DND-41 (cell line): Measurements from ENCODE around the gene TUBGCP4.

Experiments
- ATAC-seq: fragments of 200-7000 bp; cut with Tn5 transposase; 3 replicates; pipeline ENCODE4 v1.9.1; 2021; ENCODE audit warnings: low read depth; ENCODE audit not compliant: insufficient read depth
- DNase-seq: peaks from one replicate; pipeline ENCODE4 v3.0.0-alpha.2; 2020
- H2AFZ ChIP-seq: 2 replicates; pipeline ENCODE4 v1.6.0; 2012; ENCODE audit warnings: low read depth, low read length
- H3K27ac ChIP-seq: 2 replicates; pipeline ENCODE4 v1.5.1; 2012; ENCODE audit warnings: low read length, inconsistent platforms
- H3K27me3 ChIP-seq: fragments of 200-600 bp; sonication (generic); 2 replicates; pipeline ENCODE4 v1.6.0; 2012; ENCODE audit warnings: low read length, mild to moderate bottlenecking, inconsistent platforms; ENCODE audit not compliant: insufficient read depth, poor library complexity
- H3K36me3 ChIP-seq: 2 replicates; pipeline ENCODE4 v1.5.1; 2012; ENCODE audit warnings: low read length, inconsistent platforms; ENCODE audit not compliant: insufficient read depth
- H3K4me1 ChIP-seq: 2 replicates; pipeline ENCODE4 v1.5.1; 2012; ENCODE audit warnings: mild to moderate bottlenecking, low read length; ENCODE audit not compliant: insufficient read depth
- H3K4me2 ChIP-seq: 2 replicates; pipeline ENCODE4 v1.6.0; 2012; ENCODE audit warnings: mild to moderate bottlenecking, moderate library complexity, low read length, inconsistent platforms; ENCODE audit not compliant: insufficient read depth
- H3K4me3 ChIP-seq, 2 experiments: fragments of 200-600 bp in 1 of 2; shearing (Covaris generic) in 1 of 2; 2 replicates each; pipeline ENCODE4 v1.5.1; 2012 to 2016; ENCODE audit warnings: inconsistent platforms in 2 of 2, low read length in 2 of 2, mild to moderate bottlenecking in 2 of 2, low read depth in 1 of 2, moderate library complexity in 1 of 2
- H3K79me2 ChIP-seq: 2 replicates; pipeline ENCODE4 v1.6.0; 2012; ENCODE audit warnings: low read length, inconsistent platforms; ENCODE audit not compliant: insufficient read depth
- H3K9ac ChIP-seq: 2 replicates; pipeline ENCODE4 v1.6.0; 2012; ENCODE audit warnings: low read depth, mild to moderate bottlenecking, inconsistent platforms, low read length, moderate library complexity
- H3K9me3 ChIP-seq: 2 replicates; pipeline ENCODE4 v1.5.1; 2012; ENCODE audit warnings: low read length, moderate library complexity, mild to moderate bottlenecking, inconsistent platforms; ENCODE audit not compliant: insufficient read depth, severe bottlenecking
- H4K20me1 ChIP-seq: 2 replicates; pipeline ENCODE4 v1.6.0; 2012; ENCODE audit warnings: low read length; ENCODE audit not compliant: insufficient read depth
- EZH2 ChIP-seq: IDR thresholded peaks from 3 replicates; pipeline ENCODE4 v1.6.1; 2012; ENCODE audit warnings: borderline replicate concordance, low read depth, mild to moderate bottlenecking, moderate library complexity, low read length, inconsistent platforms; ENCODE audit not compliant: severe bottlenecking
- TF ChIP-seq, protein P1 (sequence below): IDR thresholded peaks from 2 replicates; pipeline ENCODE4 v1.5.1; 2012; ENCODE audit warnings: borderline replicate concordance, low read length, moderate library complexity, mild to moderate bottlenecking; ENCODE audit not compliant: poor library complexity, severe bottlenecking; ENCODE audit errors: extremely low read depth

TUBGCP4 gene

DNA sequence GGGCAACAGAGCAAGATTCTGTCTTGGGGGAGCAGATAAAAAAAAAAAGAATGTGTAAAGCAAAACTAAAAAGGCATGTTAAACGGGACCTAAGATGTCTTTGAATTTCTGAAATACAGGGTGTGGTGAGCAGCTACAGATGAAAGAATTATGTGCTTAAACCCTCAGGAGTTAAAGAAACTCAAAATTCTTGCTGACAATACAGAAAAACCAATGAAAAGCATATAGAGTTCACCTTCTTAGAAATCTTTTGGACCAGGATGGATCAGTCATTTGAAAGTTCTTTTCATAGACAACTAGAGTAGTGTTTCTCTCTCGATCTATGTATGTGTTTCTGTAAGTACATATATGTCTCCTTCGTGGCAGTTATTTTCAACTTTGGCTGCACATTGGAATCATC is 31.4 kb downstream of the TUBGCP4 start:
- no peak overlapping the region for H3K4me3 ChIP-seq
- H3K27me3 ChIP-seq, result no peaks in the 10 kb centered on the region
- no peak for DNase-seq
- H3K36me3 ChIP-seq, result peaks cover 86% of the 10 kb centered on the region
- no peak overlapping the region for H3K4me2 ChIP-seq
- no peak overlapping the region for H2AFZ ChIP-seq
- no peaks in the 10 kb centered on the region for H3K4me1 ChIP-seq
- no peak for TF ChIP-seq EZH2
- TF ChIP-seq, protein P1, sequence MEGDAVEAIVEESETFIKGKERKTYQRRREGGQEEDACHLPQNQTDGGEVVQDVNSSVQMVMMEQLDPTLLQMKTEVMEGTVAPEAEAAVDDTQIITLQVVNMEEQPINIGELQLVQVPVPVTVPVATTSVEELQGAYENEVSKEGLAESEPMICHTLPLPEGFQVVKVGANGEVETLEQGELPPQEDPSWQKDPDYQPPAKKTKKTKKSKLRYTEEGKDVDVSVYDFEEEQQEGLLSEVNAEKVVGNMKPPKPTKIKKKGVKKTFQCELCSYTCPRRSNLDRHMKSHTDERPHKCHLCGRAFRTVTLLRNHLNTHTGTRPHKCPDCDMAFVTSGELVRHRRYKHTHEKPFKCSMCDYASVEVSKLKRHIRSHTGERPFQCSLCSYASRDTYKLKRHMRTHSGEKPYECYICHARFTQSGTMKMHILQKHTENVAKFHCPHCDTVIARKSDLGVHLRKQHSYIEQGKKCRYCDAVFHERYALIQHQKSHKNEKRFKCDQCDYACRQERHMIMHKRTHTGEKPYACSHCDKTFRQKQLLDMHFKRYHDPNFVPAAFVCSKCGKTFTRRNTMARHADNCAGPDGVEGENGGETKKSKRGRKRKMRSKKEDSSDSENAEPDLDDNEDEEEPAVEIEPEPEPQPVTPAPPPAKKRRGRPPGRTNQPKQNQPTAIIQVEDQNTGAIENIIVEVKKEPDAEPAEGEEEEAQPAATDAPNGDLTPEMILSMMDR, result no peak
- no peak overlapping the region for H3K9ac ChIP-seq
- no peak for ATAC-seq
- H3K27ac ChIP-seq, result no peak overlapping the region
- no peaks in the 10 kb centered on the region for H3K9me3 ChIP-seq
- no peaks in the 10 kb centered on the region for H3K79me2 ChIP-seq
- no peaks in the 10 kb centered on the region for H4K20me1 ChIP-seq

- DNase-seq (no peak), ATAC-seq (no peak)
- no peak for TF ChIP-seq EZH2
- TF ChIP-seq, protein P1, result no peak
- no peaks in the 10 kb centered on the region for H4K20me1 ChIP-seq
- H3K36me3 ChIP-seq, result peaks cover 86% of the 10 kb centered on the region
- no peaks in the 10 kb centered on the region for H3K4me1 ChIP-seq
- H3K4me2 ChIP-seq, result no peak overlapping the region
- no peak overlapping the region for H2AFZ ChIP-seq
- H3K9ac ChIP-seq, result no peak overlapping the region
- no peak overlapping the region for H3K27ac ChIP-seq
- H3K4me3 ChIP-seq, result no peak overlapping the region
- no peaks in the 10 kb centered on the region for H3K79me2 ChIP-seq
- no peaks in the 10 kb centered on the region for H3K27me3 ChIP-seq
- no peaks in the 10 kb centered on the region for H3K9me3 ChIP-seq
Observed at GRCh38 chr15:43403616-43404015, 32.7 kb downstream of the TUBGCP4 start.

DNA sequence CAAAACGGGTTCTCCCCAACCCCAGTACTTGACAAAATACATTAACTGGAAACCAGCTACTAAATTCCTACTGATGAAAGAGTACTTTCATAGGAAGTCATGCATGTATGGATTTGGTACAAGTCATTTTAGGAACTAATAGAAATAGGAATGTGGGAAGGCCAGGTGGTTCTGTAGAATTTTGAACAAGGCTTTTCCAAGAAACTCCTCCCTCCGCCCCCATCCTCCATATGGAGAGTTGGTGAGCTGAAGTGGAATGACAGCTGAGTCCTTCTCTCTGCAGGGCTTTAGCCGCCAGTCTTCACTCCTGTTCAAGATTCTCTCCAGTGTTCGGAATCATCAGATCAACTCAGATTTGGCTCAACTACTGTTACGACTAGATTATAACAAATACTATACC is 33.2 kb downstream of the TUBGCP4 start:
- no peaks in the 10 kb centered on the region for H3K27me3 ChIP-seq
- H3K9me3 ChIP-seq, result no peaks in the 10 kb centered on the region
- no peak overlapping the region for H3K4me2 ChIP-seq
- H3K27ac ChIP-seq, result no peak overlapping the region
- no peak overlapping the region for H3K9ac ChIP-seq
- ATAC-seq, result no peak
- H4K20me1 ChIP-seq, result no peaks in the 10 kb centered on the region
- no peaks in the 10 kb centered on the region for H3K4me1 ChIP-seq
- H3K79me2 ChIP-seq, result no peaks in the 10 kb centered on the region
- no peak for DNase-seq
- TF ChIP-seq, protein P1, result no peak
- TF ChIP-seq EZH2, result no peak
- peaks cover 86% of the 10 kb centered on the region for H3K36me3 ChIP-seq
- H3K4me3 ChIP-seq, result no peak overlapping the region
- H2AFZ ChIP-seq, result no peak overlapping the region

- H3K27ac ChIP-seq, result no peak overlapping the region
- H4K20me1 ChIP-seq, result no peaks in the 10 kb centered on the region
- TF ChIP-seq, protein P1, result no peak
- no peak for TF ChIP-seq EZH2
Observed at GRCh38 chr15:43406189-43406588, 35.3 kb downstream of the TUBGCP4 start.

More at GRCh38 chr15:43406189-43406588, 35.3 kb downstream of the TUBGCP4 start:
- ATAC-seq (no peak), DNase-seq (no peak)
- Histone ChIP-seq H3K4me2 (no peak overlapping the region), H3K9me3 (no peaks in the 10 kb centered on the region), H3K27me3 (no peaks in the 10 kb centered on the region), H3K79me2 (no peaks in the 10 kb centered on the region), H3K4me1 (no peaks in the 10 kb centered on the region), H3K4me3 (no peak overlapping the region), H3K36me3 (peaks cover 90% of the 10 kb centered on the region), H3K9ac (no peak overlapping the region), H2AFZ (no peak overlapping the region)
